Activated CD8-positive, alpha-beta T cell treated with anti-CD3 and anti-CD28 coated beads, Interleukin-2, amount 10 ng/mL, durations not matched to agents 7 days and 5 days (primary cell): Measurements from ENCODE around the gene PTGFRN. TPM values are rescaled to one million over a fixed set of nuclear protein-coding genes. Genes with fewer than 3 reads are reported as not detected.

ENCODE experiments used
- ATAC-seq: fragments of 150-1000 bp; cut with Tn5 transposase; one replicate; pipeline ENCODE4 v1.10.0; 2021; ENCODE audit warnings: moderate library complexity
- CTCF ChIA-PET: fragments of 350-600 bp; sonication (Branson Sonifier 250); formaldehyde crosslinking; loops from one replicate; lab custom pipeline; 2021; ENCODE audit warnings: antibody characterized with exemption; lab: Charles Lee
- POLR2A ChIA-PET: fragments of 350-600 bp; sonication (Branson Sonifier 250); formaldehyde crosslinking; loops from one replicate; lab custom pipeline; 2021; ENCODE audit warnings: antibody characterized with exemption; lab: Charles Lee
- DNase-seq: peaks from one replicate; pipeline ENCODE4 v3.0.0-alpha.2; 2020
- H3K27ac Mint-ChIP-seq: one replicate; pipeline ENCODE4 v1.8.0; 2021; ENCODE audit warnings: mild to moderate bottlenecking, mixed read lengths
- H3K27me3 Mint-ChIP-seq: one replicate; pipeline ENCODE4 v1.8.0; 2021; ENCODE audit warnings: low read depth, mixed read lengths
- H3K36me3 Mint-ChIP-seq: one replicate; pipeline ENCODE4 v1.8.0; 2021; ENCODE audit warnings: low read depth, mixed read lengths
- H3K4me1 Mint-ChIP-seq: one replicate; pipeline ENCODE4 v1.8.0; 2021; ENCODE audit warnings: low read depth, mixed read lengths
- H3K4me3 Mint-ChIP-seq: one replicate; pipeline ENCODE4 v1.8.0; 2021; ENCODE audit warnings: mild to moderate bottlenecking, mixed read lengths
- H3K9me3 Mint-ChIP-seq: one replicate; pipeline ENCODE4 v1.8.0; 2022; ENCODE audit warnings: mixed read lengths; ENCODE audit not compliant: insufficient read depth
- total RNA-seq, 2 experiments: library from RNA; stranded (reverse); gene quantifications; one replicate each; pipeline ENCODE4 v1.2.3, GENCODE V29; 2021

Gene PTGFRN
- total RNA-seq, 2 experiments from 2014 or later: 0.89 to 0.90 TPM

DNA sequence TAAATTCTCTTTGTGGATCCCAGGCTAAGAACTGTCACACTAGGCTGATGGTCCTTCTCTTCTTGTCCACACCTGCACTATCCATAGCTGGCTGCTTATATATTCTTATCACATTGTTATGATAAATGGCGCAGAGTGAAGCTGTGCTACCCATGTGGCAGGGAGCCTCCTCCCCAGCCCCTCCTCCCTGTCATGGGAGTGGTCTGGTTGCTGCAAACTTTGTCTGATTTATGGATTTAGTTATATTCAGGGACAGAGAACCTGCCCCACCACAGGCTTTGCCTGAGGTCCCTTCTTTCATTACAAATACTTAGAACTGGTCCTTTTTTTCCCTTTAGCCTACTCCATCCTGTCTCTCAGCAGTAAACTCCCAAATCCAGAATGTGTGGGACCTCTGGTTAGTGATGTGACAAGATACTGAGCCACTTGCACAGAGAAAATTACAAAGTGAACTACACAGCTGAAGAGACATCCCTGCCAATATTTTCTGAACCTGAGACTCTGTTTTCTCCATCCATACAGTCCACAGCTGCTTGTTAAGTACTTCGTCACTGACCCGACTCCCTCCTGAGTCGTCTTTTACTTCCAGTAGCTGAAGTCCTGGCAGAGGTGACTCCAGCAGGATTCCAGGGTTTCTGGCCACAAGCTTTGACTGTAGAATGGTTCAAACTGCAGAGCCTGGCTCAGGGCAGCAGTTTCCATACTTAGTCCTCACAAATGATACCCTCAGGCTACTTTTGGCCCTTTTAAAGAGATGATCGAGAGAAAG is 37.6 kb downstream of the PTGFRN start:
- Mint-ChIP-seq H3K4me3 (no peak overlapping the region), H3K27me3 (no peaks in the 10 kb centered on the region), H3K9me3 (no peaks in the 10 kb centered on the region), H3K27ac (no peak overlapping the region), H3K36me3 (no peaks in the 10 kb centered on the region), H3K4me1 (peaks cover 22% of the 10 kb centered on the region)
- ATAC-seq (no peak), DNase-seq (no peak)
- ChIA-PET POLR2A (interaction anchor here (0.5 to 0.8 kb wide), 2 partner anchors 120 to 638 kb away, joined by 3 read pairs; no protein-coding TSS in a partner anchor), CTCF (interaction anchor here (1.0 to 1.4 kb wide), 2 partner anchors 9 to 12 kb away, joined by 3 to 4 read pairs; no protein-coding TSS in a partner anchor)

DNA sequence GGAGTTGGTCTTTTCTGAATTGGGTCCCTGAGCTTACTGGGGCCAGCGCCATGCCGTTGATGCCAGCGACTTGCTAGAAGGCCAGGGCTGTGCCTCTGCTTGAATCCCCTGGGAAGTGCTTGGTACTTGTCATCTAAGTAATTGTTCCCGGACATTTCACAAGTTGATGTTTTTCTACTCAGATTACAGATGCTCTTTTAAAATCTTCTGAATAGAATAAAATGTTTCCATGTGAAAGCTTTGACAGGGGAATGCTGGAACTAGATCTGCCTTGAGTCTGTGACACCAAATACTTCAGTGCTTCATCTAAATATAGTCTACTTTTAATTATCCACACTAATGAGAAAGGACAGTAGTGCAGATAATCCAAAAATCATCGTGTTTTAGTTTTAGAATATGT is 38.3 kb downstream of the PTGFRN start:
- Mint-ChIP-seq H3K9me3 (no peaks in the 10 kb centered on the region), H3K27ac (no peak overlapping the region), H3K36me3 (no peaks in the 10 kb centered on the region), H3K27me3 (no peaks in the 10 kb centered on the region), H3K4me3 (no peak overlapping the region), H3K4me1 (peaks cover 14% of the 10 kb centered on the region)
- ATAC-seq: no peak
- no peak for DNase-seq
- ChIA-PET POLR2A (interaction anchor here (0.8 kb wide), 1 partner anchor 121 kb away, joined by 3 read pairs; no protein-coding TSS in a partner anchor), CTCF (interaction anchor here (1.0 to 1.4 kb wide), 2 partner anchors 8 to 13 kb away, joined by 3 to 4 read pairs; no protein-coding TSS in a partner anchor)

DNA sequence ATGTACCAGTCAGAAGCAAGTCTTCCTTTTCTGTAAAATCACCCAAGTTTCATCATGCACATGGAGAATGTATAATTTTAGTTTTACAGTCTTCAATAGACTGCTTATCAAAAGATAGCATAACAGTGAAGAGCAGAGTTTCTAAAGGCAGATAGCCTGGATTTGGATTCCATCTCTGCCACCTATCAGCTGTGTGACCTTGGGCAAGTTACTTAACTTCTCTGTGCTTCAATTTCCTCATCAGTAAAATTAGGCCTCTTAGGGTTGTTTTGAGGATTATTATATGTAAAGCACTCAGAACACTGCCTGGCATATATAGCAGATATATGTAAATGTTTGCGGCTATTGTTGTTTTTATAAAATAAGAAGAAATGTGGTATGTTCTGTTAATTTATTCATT is 38.9 kb downstream of the PTGFRN start:
- Mint-ChIP-seq H3K4me1 (peaks cover 13% of the 10 kb centered on the region), H3K27me3 (no peaks in the 10 kb centered on the region), H3K4me3 (no peak overlapping the region), H3K9me3 (no peaks in the 10 kb centered on the region), H3K27ac (no peak overlapping the region), H3K36me3 (no peaks in the 10 kb centered on the region)
- DNase-seq (no peak), ATAC-seq (no peak)
- ChIA-PET CTCF (no interaction called here), POLR2A (no interaction called here)

DNA sequence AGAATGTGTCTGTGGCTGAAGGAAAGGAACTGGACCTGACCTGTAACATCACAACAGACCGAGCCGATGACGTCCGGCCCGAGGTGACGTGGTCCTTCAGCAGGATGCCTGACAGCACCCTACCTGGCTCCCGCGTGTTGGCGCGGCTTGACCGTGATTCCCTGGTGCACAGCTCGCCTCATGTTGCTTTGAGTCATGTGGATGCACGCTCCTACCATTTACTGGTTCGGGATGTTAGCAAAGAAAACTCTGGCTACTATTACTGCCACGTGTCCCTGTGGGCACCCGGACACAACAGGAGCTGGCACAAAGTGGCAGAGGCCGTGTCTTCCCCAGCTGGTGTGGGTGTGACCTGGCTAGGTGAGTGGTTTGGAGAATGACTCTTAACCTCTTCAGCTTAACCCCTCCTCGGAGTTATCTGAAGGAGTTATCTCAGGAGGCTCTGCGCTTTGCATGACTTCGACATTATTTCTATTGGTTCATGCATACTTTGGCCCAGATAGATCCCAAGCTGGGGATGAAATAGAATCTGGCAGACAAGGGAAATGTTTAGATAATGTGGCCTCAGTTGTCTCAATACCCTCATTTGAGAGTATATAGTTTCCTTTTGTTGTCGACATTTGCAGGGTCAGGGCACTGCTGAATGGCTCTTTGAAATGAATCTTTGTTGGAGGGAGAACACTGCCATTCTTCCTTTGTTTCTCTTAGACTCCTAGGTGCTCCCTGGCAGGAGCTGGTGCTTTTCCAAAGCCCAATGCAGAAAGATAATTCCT is 39.7 kb downstream of the PTGFRN start:
- no peak overlapping the region for H3K27ac Mint-ChIP-seq
- ChIA-PET POLR2A (interaction anchor here (1.2 kb wide), 1 partner anchor 34 kb away, joined by 4 read pairs; no protein-coding TSS in a partner anchor), CTCF (interaction anchor here (2.6 kb wide), 1 partner anchor 14 kb away, joined by 13 read pairs; no protein-coding TSS in a partner anchor)
- ATAC-seq: no peak
- no peak for DNase-seq
- H3K27me3 Mint-ChIP-seq: no peaks in the 10 kb centered on the region
- peaks cover 13% of the 10 kb centered on the region for H3K4me1 Mint-ChIP-seq
- H3K4me3 Mint-ChIP-seq: no peak overlapping the region
- H3K36me3 Mint-ChIP-seq: no peaks in the 10 kb centered on the region
- H3K9me3 Mint-ChIP-seq: no peaks in the 10 kb centered on the region

DNA sequence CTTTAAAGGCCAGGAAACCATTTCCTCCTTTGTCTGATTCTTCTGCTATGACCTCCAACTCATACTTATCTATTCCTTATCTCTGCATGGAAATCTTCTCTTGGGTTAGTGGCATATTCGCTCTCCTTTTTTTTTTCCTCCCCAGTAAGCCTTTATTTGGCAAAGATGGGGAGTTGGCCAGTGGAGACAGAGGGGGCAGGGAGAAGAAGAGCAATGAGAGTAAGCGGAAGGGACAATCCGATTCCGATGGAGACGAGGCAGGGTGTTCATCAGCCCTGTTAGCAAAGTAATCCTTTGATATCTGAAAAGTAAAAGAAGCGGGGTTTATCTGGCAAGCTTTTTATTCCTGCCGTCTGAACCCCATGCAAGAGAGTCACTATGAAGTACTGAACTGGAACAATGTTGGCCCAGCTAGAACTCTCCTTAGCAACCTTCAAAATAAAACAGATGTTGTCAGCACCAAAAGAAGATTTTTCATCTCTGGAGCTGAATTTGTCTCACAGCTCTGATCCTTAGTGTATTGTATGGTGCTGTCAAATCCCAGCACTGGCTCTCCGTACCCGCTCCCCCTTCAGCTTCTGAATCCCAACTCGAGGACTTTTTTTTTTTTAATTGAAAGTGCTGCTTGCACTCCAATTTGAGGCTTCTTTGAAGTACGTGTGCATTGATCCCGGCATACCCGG is 40.9 kb downstream of the PTGFRN start:
- Mint-ChIP-seq H3K27ac (no peak overlapping the region), H3K4me3 (no peak overlapping the region), H3K9me3 (no peaks in the 10 kb centered on the region), H3K27me3 (no peaks in the 10 kb centered on the region), H3K4me1 (peaks cover 4% of the 10 kb centered on the region), H3K36me3 (no peaks in the 10 kb centered on the region)
- no peak for DNase-seq
- no peak for ATAC-seq
- POLR2A ChIA-PET: interaction anchor here (0.7 kb wide), 1 partner anchor 555 kb away, joined by 3 read pairs; no protein-coding TSS in a partner anchor
- CTCF ChIA-PET: interaction anchor here (0.6 to 2.6 kb wide), 4 partner anchors 15 to 225 kb away, joined by 3 to 13 read pairs (median 4); no protein-coding TSS in a partner anchor

DNA sequence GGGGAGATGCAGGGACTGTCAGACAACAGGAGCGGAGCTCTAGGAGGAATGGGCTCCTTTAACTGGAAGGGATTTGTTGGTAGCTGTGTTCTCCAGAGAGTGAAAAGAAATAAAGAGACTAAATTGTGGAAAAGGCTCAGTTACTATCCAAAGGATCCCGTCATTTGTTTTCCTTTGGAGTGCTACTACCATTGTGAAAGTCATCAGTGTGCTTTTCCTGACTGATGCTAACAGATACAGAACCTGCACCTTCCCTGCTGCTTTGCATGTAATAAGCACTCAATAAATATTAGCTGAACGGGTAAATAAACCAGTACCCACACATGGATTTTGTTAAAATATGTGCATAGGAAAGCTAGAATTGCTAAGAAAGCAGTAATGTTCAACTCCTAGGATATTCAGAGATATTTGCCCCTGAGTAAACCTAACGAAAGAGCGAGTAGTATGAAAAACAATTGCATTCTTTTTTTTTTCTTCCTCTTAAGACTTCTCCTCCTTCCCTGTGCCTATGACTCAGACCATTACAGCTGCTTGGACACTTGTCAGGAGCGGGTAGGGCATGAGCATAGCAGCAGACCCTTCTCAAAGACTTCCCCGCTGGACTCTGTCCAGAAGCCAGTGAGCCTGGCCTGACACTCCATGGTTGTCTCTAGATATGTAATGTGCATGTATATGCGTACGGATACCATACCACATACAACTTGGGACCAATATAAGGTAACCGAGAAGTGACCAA is 41.7 kb downstream of the PTGFRN start:
- no peaks in the 10 kb centered on the region for H3K9me3 Mint-ChIP-seq
- POLR2A ChIA-PET: interaction anchor here (0.7 kb wide), 1 partner anchor 554 kb away, joined by 3 read pairs; no protein-coding TSS in a partner anchor
- no peak for ATAC-seq
- DNase-seq: no peak
- no peak overlapping the region for H3K27ac Mint-ChIP-seq
- no peaks in the 10 kb centered on the region for H3K36me3 Mint-ChIP-seq
- no peak overlapping the region for H3K4me3 Mint-ChIP-seq
- CTCF ChIA-PET: interaction anchor here (0.6 to 2.6 kb wide), 4 partner anchors 16 to 226 kb away, joined by 3 to 13 read pairs (median 4); no protein-coding TSS in a partner anchor
- no peaks in the 10 kb centered on the region for H3K4me1 Mint-ChIP-seq
- no peaks in the 10 kb centered on the region for H3K27me3 Mint-ChIP-seq

DNA sequence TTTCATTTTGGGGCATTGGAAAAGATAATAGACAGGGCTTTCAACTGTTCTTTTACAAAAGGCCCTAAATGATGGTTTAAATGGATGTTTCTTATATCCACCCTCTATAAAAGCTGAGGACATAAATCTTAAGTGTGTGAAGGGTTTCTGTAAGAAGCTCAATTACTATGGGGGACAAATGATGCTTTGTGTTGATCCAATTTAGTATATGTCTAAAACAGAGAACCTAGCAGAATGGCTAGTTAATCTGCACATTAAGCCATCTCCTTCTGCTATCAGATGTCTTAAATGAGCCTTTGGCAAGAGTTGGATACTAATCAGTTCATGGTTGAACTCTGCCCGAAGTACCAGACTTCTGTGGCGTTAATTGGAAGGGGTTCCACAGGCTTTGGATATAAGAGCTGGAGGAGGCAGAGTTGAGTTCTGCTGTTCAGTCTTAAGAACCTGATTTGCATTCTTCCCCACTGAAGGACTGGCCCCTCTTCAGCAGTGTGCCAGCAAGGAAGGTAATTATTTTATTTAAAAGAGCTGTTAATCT is 43.1 kb downstream of the PTGFRN start:
- no peak overlapping the region for H3K4me3 Mint-ChIP-seq
- CTCF ChIA-PET: interaction anchor here (1.2 kb wide), 1 partner anchor 215 kb away, joined by 3 read pairs; no protein-coding TSS in a partner anchor

DNA sequence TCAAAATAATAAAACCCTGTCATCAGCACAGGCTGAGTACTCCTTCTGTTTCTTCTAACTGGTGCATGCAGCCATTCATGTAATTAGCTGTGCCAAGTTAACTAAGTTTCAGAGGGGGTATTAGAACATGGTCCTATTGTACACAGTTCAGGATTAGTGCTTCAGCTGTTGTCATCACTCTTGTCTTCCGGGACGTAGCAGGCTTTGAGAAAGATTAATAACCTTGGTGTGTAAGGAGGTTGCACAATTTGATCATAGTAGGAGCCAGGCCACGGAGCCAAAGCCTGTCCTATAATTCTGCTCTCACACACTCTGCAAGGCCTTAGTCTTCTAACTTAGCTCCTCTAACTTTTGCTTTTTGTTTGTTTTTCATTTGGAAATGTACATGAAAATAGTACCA is 44.7 kb downstream of the PTGFRN start:
- ChIA-PET POLR2A (no interaction called here), CTCF (interaction anchor here (1.1 to 1.2 kb wide), 2 partner anchors 18 to 106 kb away, joined by 3 read pairs; partner anchors contain the start of gene TTF2)
- ATAC-seq (no peak), DNase-seq (no peak)
- Mint-ChIP-seq H3K27ac (no peak overlapping the region), H3K4me3 (no peak overlapping the region), H3K27me3 (no peaks in the 10 kb centered on the region), H3K36me3 (no peaks in the 10 kb centered on the region), H3K9me3 (no peaks in the 10 kb centered on the region), H3K4me1 (no peaks in the 10 kb centered on the region)

More for the DNA sequence above, 43.1 kb downstream of the PTGFRN start:
- Mint-ChIP-seq H3K36me3 (no peaks in the 10 kb centered on the region), H3K9me3 (no peaks in the 10 kb centered on the region), H3K27ac (no peak overlapping the region), H3K27me3 (no peaks in the 10 kb centered on the region), H3K4me1 (no peaks in the 10 kb centered on the region)
- no peak for DNase-seq
- ATAC-seq: no peak
- POLR2A ChIA-PET: no interaction called here

DNA sequence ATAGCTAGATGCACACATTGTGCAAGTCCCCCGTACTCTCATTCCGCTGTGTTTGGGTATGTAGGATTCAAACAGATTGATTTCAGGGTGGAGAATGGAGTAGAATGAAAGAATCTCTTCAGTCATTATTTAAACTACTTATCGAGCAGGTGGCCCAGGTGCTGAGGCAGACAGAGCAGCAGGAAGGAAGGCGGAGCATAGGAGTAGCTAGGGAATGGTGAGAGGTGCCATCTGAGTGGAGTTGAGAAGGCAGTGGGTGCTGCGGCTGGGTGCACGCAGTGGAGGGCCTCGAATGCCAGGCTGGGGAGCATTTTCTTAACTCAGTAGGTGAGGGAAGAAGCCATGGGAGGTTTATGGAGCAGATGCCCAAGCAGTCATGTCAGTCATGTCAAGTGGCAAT is 46.7 kb downstream of the PTGFRN start:
- H3K27me3 Mint-ChIP-seq: peaks cover 5% of the 10 kb centered on the region
- no peak overlapping the region for H3K4me3 Mint-ChIP-seq
- DNase-seq (no peak), ATAC-seq (no peak)
- H3K9me3 Mint-ChIP-seq: no peaks in the 10 kb centered on the region
- CTCF ChIA-PET: interaction anchor here (1.0 kb wide), 1 partner anchor 9 kb away, joined by 3 read pairs; no protein-coding TSS in a partner anchor
- H3K4me1 Mint-ChIP-seq: no peaks in the 10 kb centered on the region
- no peak overlapping the region for H3K27ac Mint-ChIP-seq
- POLR2A ChIA-PET: no interaction called here
- no peaks in the 10 kb centered on the region for H3K36me3 Mint-ChIP-seq

DNA sequence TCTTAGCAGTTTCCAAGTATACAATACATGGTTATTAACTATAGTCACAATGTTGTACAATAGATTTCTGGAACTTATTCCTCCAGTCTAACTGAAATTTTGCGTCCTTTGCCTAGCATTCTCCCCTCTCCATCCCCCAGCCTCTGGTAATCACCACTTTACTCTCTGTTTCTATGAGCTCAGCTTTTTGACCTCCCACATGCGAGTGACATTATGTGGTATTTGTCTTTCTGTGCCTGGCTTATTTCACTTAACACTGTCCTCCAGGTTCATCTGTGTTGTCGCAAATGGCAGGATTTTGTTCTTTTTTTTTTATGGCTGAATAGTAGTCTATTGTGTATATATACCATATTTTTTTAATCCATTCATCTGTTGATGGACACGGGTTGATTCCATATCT is 47.9 kb downstream of the PTGFRN start:
- ChIA-PET CTCF (no interaction called here), POLR2A (no interaction called here)
- H3K4me3 Mint-ChIP-seq: no peak overlapping the region
- no peak overlapping the region for H3K27ac Mint-ChIP-seq
- DNase-seq (no peak), ATAC-seq (no peak)
- H3K36me3 Mint-ChIP-seq: no peaks in the 10 kb centered on the region
- peaks cover 5% of the 10 kb centered on the region for H3K27me3 Mint-ChIP-seq
- H3K9me3 Mint-ChIP-seq: no peaks in the 10 kb centered on the region
- no peaks in the 10 kb centered on the region for H3K4me1 Mint-ChIP-seq
